GM21529 (cell line): Measurements from ENCODE around the gene FBXL13.
"Not testable (repeated sequence)": the region's sequence is repeated elsewhere in the genome, so short reads cannot be mapped to it uniquely, and the experiment has no call there.

ENCODE experiments used
- ATAC-seq: cut with Tn5 transposase; IDR thresholded peaks from one replicate; pipeline ENCODE4 v1.9.1; 2021; ENCODE audit not compliant: unreplicated experiment

The FBXL13 gene

DNA sequence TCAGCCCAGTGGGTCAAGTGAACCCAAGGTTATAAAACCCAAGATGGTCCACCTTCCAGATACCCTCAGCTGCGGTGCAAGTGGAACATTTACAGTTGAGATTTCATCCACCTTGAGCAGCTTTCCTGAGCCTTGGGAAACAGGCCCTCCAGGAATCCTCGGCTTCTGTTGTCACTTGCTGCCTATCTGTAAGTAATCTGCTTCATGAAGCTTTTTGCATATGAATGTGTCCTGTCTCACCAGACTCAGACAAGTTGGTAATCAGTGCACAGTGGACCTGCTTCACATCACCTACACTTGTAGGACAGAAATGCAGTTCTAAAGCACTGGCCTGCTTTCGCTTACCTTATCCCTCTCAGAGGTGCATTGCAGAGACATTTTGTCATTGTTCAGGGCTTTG, 245.5 kb downstream of the FBXL13 start:
- ATAC-seq: no peak

GRCh38 chr7:102828286-102828685, 246.3 kb downstream of the FBXL13 start:
- no peak for ATAC-seq

DNA sequence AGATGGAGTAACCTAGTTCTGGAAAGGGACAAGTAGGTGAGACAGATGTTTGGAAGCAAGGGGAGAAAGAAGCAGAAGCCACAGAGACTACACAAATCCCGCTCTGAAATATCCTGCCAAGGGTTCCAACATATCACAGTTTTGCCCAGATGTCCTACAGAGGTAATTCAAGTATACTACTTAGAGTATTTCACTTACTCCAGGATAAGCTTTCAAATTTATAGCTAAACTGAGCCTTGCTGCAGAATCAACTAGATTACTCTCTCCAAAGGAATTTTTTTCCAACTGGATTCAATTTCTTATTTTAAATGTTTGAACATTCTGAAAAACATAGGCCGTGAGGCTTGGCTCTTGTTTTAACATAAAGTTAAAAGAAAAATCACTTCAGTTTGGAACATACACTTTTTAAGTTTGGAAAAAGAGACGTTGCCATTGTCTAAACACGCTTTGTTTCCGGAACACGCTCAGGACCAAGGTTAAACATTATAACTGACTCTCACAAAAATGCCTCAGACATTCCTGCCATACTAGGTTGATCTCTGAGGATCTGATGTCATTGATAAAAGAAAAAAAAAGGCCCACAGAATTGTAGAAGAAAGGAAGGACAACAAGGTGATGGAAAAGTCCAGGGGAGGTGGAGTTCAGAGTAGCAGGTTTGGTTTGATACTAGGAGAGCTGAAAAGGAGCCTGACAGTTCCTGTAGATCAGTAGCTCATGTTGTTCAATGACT, 251.0 kb downstream of the FBXL13 start:
- ATAC-seq: no peak

GRCh38 chr7:102821994-102822747, 252.4 kb downstream of the FBXL13 start:
- no peak for ATAC-seq

- ATAC-seq: no peak
These were observed 255.4 kb downstream of the FBXL13 start for GRCh38 chr7:102819151-102819550.

- ATAC-seq: no peak
These were observed 256.7 kb downstream of the FBXL13 start for GRCh38 chr7:102817616-102818573.

- no peak for ATAC-seq
These were observed 260.5 kb downstream of the FBXL13 start for GRCh38 chr7:102814025-102814471.

DNA sequence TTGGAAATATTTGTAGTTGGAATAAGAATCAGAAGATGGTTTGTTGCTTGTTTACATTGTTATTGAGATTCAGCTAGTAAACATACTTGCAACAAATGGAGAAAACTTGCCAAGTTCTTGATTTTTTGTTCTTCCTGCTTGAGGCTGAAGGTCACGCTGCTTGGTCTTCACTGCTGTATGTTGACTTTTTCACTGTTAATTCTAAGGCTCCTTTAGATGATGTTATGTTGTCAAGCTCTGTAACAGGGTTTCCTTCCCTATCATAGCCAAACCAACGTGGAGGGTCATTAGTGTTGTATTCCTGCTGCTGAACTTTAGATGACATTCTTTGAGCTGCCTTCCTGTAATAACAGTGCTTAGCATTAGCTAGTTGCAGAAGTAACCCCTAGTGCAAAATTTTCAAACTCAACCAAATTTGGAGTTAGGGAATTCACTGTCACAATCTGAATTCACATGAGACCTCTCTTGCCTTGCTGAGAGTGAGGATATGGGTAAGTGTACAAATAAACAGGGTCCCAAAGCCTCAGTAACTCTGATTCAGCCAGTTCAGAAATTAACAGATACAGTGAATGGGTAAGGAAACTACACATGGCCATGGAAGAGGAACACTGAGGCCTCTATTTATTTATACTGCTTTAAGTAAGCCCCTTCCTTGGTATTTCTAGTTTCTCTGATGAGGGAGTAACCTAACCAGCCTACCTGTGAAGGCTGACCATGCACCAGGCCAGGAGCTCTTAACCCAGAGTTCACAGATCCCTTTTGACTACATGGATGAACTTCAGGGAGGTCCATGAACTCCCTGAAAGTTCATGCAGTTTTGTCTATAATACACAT, 261.2 kb downstream of the FBXL13 start:
- ATAC-seq: no peak

- ATAC-seq: no peak
These were observed 262.5 kb downstream of the FBXL13 start for GRCh38 chr7:102811942-102812678.

DNA sequence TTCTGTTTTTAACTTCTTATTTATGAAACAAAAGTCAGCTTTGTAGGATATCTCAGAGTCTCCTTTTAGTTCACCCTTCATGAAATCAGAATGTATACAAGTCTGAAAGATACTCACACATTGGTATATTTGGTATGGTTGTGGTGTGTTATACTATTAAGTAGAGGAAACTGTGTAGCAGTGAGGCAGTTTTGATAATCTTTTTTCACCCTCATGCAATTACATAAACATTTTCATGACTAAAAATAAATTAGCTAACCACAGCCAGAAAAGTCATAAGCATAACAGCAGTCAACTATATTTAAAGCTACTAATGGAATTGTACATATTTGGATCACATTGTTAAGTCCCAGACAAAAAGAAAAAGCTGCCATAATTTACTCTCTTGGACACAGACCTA, 263.7 kb downstream of the FBXL13 start:
- ATAC-seq: no peak

DNA sequence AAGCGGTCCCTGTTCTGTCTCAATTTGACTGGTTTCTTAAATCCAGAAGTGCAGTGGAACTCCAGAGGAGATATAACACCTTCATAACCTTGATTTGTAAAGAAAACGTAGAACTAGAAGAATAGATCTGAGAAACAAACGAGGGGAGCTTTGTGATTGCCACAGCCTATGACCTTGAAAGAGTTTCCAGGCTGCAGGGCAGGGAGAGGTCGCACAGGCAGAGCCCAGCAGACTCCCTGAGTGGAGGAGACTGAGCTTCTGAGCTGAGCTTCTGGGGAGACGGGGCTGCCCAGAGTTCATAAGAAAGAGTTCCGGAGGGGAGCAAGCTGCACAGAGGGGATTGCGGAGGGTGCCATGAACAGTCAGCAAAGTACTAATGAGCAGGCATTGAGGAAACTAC, 268.0 kb downstream of the FBXL13 start:
- ATAC-seq: no peak

GRCh38 chr7:102795987-102796595, 278.5 kb downstream of the FBXL13 start:
- not testable (repeated sequence) for ATAC-seq

- ATAC-seq: not testable (repeated sequence)
These were observed 280.0 kb downstream of the FBXL13 start for GRCh38 chr7:102794567-102794966.

DNA sequence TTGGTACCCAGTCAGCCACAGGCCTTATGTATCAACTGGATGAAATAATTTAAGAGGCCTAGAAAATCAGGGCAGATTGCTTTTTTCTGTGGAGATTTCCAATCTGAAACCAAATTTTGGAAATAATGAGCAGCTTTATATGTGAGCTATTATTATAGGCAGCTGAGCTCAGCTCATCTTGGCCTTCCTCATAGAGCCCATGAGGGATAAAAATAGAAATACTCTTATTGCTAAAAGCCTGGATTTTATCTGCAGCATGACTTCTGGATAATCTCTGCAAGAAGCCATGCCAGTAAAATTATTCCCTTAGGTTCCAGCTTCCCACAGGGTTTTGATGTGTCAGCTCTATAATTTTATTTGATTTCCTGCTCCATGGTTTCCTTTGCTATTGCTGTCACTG, 282.8 kb downstream of the FBXL13 start:
- not testable (repeated sequence) for ATAC-seq

DNA sequence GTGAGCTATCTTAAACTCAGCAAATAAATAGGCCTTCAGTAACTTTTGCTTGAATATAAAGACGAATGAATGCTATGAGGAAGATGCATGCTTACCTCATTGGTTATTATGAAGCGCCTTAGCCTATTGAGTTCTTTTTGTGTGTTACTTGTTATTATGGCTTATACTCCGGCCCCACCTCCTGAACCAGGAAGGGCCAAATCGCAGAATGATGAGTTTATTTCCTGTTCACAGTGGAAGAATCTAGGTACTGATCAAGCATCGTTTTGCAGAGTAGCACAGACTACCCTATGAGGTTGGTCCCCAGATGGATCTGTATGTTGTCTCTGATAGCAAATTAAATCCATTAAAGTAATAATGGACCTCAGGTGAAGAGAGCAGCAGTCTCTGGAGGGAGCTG, 283.2 kb downstream of the FBXL13 start:
- not testable (repeated sequence) for ATAC-seq

- ATAC-seq: not testable (repeated sequence)
These were observed 284.1 kb downstream of the FBXL13 start for GRCh38 chr7:102790364-102791100.

- ATAC-seq: not testable (repeated sequence)
These were observed 285.8 kb downstream of the FBXL13 start for GRCh38 chr7:102788770-102789169.

DNA sequence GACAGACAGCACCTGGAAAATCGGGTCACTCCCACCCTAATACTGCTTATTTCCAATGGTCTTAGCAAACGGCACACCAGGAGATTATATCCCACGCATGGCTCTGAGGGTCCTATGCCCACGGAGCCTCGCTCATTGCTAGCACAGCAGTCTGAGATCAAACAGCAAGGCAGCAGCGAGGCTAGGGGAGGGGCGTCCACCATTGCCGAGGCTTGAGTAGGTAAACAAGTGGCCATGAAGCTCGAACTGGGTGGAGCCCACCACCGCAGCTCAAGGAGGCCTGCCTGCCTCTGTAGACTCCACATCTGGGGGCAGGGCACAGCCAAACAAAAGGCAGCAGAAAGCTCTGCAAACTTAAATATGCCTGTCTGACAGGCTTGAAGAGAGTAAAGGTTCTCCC, 293.7 kb downstream of the FBXL13 start:
- not testable (repeated sequence) for ATAC-seq
